SH-SY5Y (cell line): ENCODE measurements around the gene OR5K1.

Source experiments
- GATA2 ChIP-seq: IDR thresholded peaks from 2 replicates; pipeline ENCODE4 v1.6.1; 2011; ENCODE audit warnings: mild to moderate bottlenecking, low read depth, low read length
- GATA3 ChIP-seq: IDR thresholded peaks from 2 replicates; pipeline ENCODE4 v1.6.1; 2011; ENCODE audit warnings: low read depth, mild to moderate bottlenecking, low read length, moderate library complexity

GRCh38 chr3:98450372-98450771, 12.6 kb upstream of the OR5K1 start:
- TF ChIP-seq GATA2 (no peak), GATA3 (no peak)
